HepG2 (cell line): ENCODE measurements around the gene SFR1. TPM values are rescaled to one million over a fixed set of nuclear protein-coding genes. Genes with fewer than 3 reads are reported as not detected.

Source experiments
- ATAC-seq: fragments of 200-7000 bp; cut with Tn5 transposase; 3 replicates; pipeline ENCODE4 v1.9.1; 2020; ENCODE audit warnings: mild to moderate bottlenecking, moderate library complexity
- BruUV-seq: library from RNA; stranded (reverse); fragments of 400-500 nt; replicated peaks from 2 replicates; lab custom pipeline; 2021; lab: Mats Ljungman, UMichigan
- CTCF ChIA-PET: fragments of 300-600 bp; formaldehyde crosslinking; extraction: SDS; loops from one replicate; lab custom pipeline; 2021; ENCODE audit warnings: low total read pairs, inconsistent platforms, low intra/inter-chr PET ratio; lab: Yijun Ruan, JAX
- POLR2A ChIA-PET: fragments of 350-600 bp; sonication (Branson Sonifier 250); formaldehyde crosslinking; loops from one replicate; lab custom pipeline; 2020; ENCODE audit warnings: antibody characterized with exemption, inconsistent platforms; lab: Yijun Ruan, JAX
- DNase-seq: peaks from one replicate; pipeline ENCODE4 v3.0.0-alpha.2; 2015; ENCODE audit warnings: low spot score
- FAIRE-seq: peaks from 3 replicates; lab custom pipeline; 2011; peaks lifted over from hg19 to GRCh38; lab: Jason Lieb, UNC
- H2AFZ ChIP-seq: one replicate; pipeline ENCODE4 v1.6.1; 2011; ENCODE audit warnings: low read length, inconsistent platforms
- H3K27ac ChIP-seq: fragments of 300-600 bp; 3 replicates; pipeline ENCODE4 v1.8.0; 2011; ENCODE audit warnings: mixed run types, mild to moderate bottlenecking, mixed read lengths, low read length, inconsistent platforms; ENCODE audit not compliant: insufficient read depth; ENCODE audit errors: extremely low read length
- H3K27me3 ChIP-seq, 2 experiments: fragments of 200-600 bp in 1 of 2; 2 replicates in 1 of 2; 3 replicates in 1 of 2; pipeline versions ENCODE4 v1.6.0 to v1.8.0; 2011; ENCODE audit warnings: low read length in 2 of 2, mild to moderate bottlenecking in 2 of 2, moderate library complexity in 2 of 2, inconsistent platforms in 1 of 2; ENCODE audit not compliant: insufficient read depth in 2 of 2, control insufficient read depth in 1 of 2
- H3K36me3 ChIP-seq, 2 experiments: fragments of 200-600 bp in 1 of 2; replicated peaks in 1 of 2; 2 replicates in 1 of 2; 3 replicates in 1 of 2; pipeline versions ENCODE4 v1.5.1 to v1.8.0; 2011; ENCODE audit warnings: low read length in 2 of 2, inconsistent platforms in 1 of 2; ENCODE audit not compliant: insufficient read depth in 2 of 2, control insufficient read depth in 1 of 2
- H3K4me1 ChIP-seq: 2 replicates; pipeline ENCODE4 v1.5.1; 2012; ENCODE audit warnings: low read length, inconsistent platforms; ENCODE audit not compliant: insufficient read depth
- H3K4me2 ChIP-seq: 2 replicates; pipeline ENCODE4 v1.6.0; 2011; ENCODE audit warnings: low read depth, low read length, inconsistent platforms
- H3K4me3 ChIP-seq, 3 experiments: fragments of 200-600 bp in 1 of 3; sonication (generic), shearing (Covaris generic) in 1 of 3; replicated peaks in 1 of 3; 2 replicates each; pipeline ENCODE4 v1.5.1; 2011 to 2016; ENCODE audit warnings: low read length in 3 of 3, inconsistent platforms in 2 of 3, low read depth in 2 of 3, mild to moderate bottlenecking in 2 of 3, control low read depth in 1 of 3, mixed read lengths in 1 of 3; ENCODE audit not compliant: insufficient read depth in 1 of 3
- H3K79me2 ChIP-seq: one replicate; pipeline ENCODE4 v1.6.1; 2011; ENCODE audit warnings: low read length, inconsistent platforms; ENCODE audit not compliant: insufficient read depth
- H3K9ac ChIP-seq: 2 replicates; pipeline ENCODE4 v1.6.0; 2011; ENCODE audit warnings: mild to moderate bottlenecking, low read depth, low read length, inconsistent platforms; ENCODE audit not compliant: insufficient read depth
- H3K9me3 ChIP-seq: 2 replicates; pipeline ENCODE4 v1.5.1; 2012; ENCODE audit warnings: mild to moderate bottlenecking, low read length
- H4K20me1 ChIP-seq: 2 replicates; pipeline ENCODE4 v1.6.0; 2011; ENCODE audit warnings: inconsistent platforms, mild to moderate bottlenecking, low read length, moderate library complexity; ENCODE audit not compliant: insufficient read depth
- EP300 ChIP-seq, 3 experiments: sonication (generic) in 1 of 3; formaldehyde crosslinking in 1 of 3; IDR thresholded peaks; 2 replicates each; pipeline versions ENCODE4 v1.5.1 to v1.6.1; 2011 to 2020; ENCODE audit warnings: low read depth in 2 of 3, low read length in 2 of 3, borderline replicate concordance in 1 of 3, improper control_type of control experiment in 1 of 3, mild to moderate bottlenecking in 1 of 3, missing genetic modification reagents in 1 of 3, moderate library complexity in 1 of 3
- FOSL2 ChIP-seq: sonication (generic); formaldehyde crosslinking; IDR thresholded peaks from 2 replicates; pipeline ENCODE4 v1.4.0; 2020; ENCODE audit warnings: missing genetic modification reagents
- KLF11 ChIP-seq: IDR thresholded peaks from 2 replicates; pipeline ENCODE4 v1.6.1; 2016; ENCODE audit warnings: missing compliant biosample characterization
- NFYC ChIP-seq: IDR thresholded peaks from 2 replicates; pipeline ENCODE4 v1.6.1; 2016; ENCODE audit warnings: missing genetic modification reagents, missing compliant biosample characterization
- RERE ChIP-seq: IDR thresholded peaks from 2 replicates; pipeline ENCODE4 v1.6.1; 2016; ENCODE audit warnings: low read depth, missing genetic modification reagents, missing compliant biosample characterization
- SAP130 ChIP-seq: IDR thresholded peaks from 2 replicates; pipeline ENCODE4 v1.6.1; 2016; ENCODE audit warnings: low read depth
- WGBS: methylation state at CpG from one replicate; pipeline ENCODE4 v1.1.6; 2017; ENCODE audit warnings: low lambda C conversion rate; 5-methylcytosine and 5-hydroxymethylcytosine counted together
- in situ Hi-C: cut with HindIII; loops from 2 replicates; pipeline ENCODE4 v1.10.0; 2017; ENCODE audit warnings: low pct_unique_long_range_greater_than_20kb; ENCODE audit not compliant: extremely low pct_ligation_motif_present
- intact Hi-C: fragments of 100-400 bp; cut with micrococcal nuclease; formaldehyde crosslinking; loops from one replicate; pipeline ENCODE4 v1.10.0; 2022; ENCODE audit not compliant: unreplicated experiment
- polyA plus RNA-seq, 8 experiments: library from polyadenylated mRNA; depleted of rRNA in 3 of 8; stranded (reverse) in 7 of 8; unstranded in 1 of 8; fragments of >200 nt; fragmentation: Illumina TruSeq in 4 of 8; extraction: Trizol in 4 of 8; gene quantifications; 2 replicates each; pipeline versions ENCODE4 v1.2.1 to v1.2.3, GENCODE V29; 2011 to 2016; ENCODE audit warnings: low read depth in 4 of 8, missing spikeins in 1 of 8, mixed read lengths in 1 of 8; ENCODE audit not compliant: insufficient read depth in 1 of 8
- total RNA-seq, 5 experiments: library from RNA; depleted of rRNA; stranded (reverse); fragments of >200 nt; fragmentation: Illumina TruSeq; extraction: Trizol; gene quantifications; 2 replicates each; pipeline ENCODE4 v1.2.3, GENCODE V29; 2016; ENCODE audit warnings: low read depth in 1 of 5

SFR1 gene
- total and polyA plus RNA-seq, 2 of the 13 experiments (the other 11 are each of a cell fraction or from before 2014, with no cell fraction given), result 2.2 to 6.1 TPM

GRCh38 chr10:104109908-104110662, 11.9 kb upstream of the SFR1 start:
- H3K27me3 ChIP-seq, result no peaks in the 10 kb centered on the region
- TF ChIP-seq KLF11 (CRISPR knock-in tag), result 0 out of 2 replicates have a peak, but pooled peaks have one; percentile 7
- TF ChIP-seq FOSL2, result peak; percentile 35; the same call in 1 of the 2 replicates
- TF ChIP-seq NFYC (CRISPR knock-in tag), result no peak
- 0 out of 2 replicates have a peak, but pooled peaks have one; percentile 8 for TF ChIP-seq SAP130 (CRISPR knock-in tag)
- TF ChIP-seq EP300 (IDR thresholded peaks at IDR 0.05; ENCODE audit: low read depth in 2 of 2, low read length in 2 of 2), result peak in 1 of 2 experiments; percentile 35; a peak in 1 of 4 replicates
- no peak for TF ChIP-seq EP300 (CRISPR knock-in tag; IDR thresholded peaks at IDR 0.05; ENCODE audit: borderline replicate concordance)
- H4K20me1 ChIP-seq, result no peaks in the 10 kb centered on the region
- no peak overlapping the region for H3K4me2 ChIP-seq
- H3K4me3 ChIP-seq, result no peak overlapping the region
- CTCF ChIA-PET, result no interaction called here
- peaks cover 12% of the 10 kb centered on the region for H3K4me1 ChIP-seq
- intact Hi-C loops (no loop called here), in situ Hi-C loops (no loop called here)
- BruUV-seq, result no TSS peak
- no peaks in the 10 kb centered on the region for H3K36me3 ChIP-seq
- 5% methylated on average over 3 of the region's 3 CpGs for WGBS
- no peaks in the 10 kb centered on the region for H3K9me3 ChIP-seq
- no peak overlapping the region for H3K9ac ChIP-seq
- no peaks in the 10 kb centered on the region for H3K79me2 ChIP-seq
- FAIRE-seq (peak; percentile 23), DNase-seq (peak; percentile 35), ATAC-seq (peak; percentile 55; the same call in 2 of the 3 replicates)
- no peak overlapping the region for H2AFZ ChIP-seq
- H3K27ac ChIP-seq, result no peak overlapping the region
- POLR2A ChIA-PET, result interaction anchor here (1.6 kb wide), 1 partner anchor 11 kb away, joined by 16 read pairs; the partner anchor contains the start of gene SFR1

- in situ Hi-C loops, result no loop called here
- no peaks in the 10 kb centered on the region for H3K36me3 ChIP-seq
- ChIA-PET CTCF (no interaction called here), POLR2A (no interaction called here)
- H3K27ac ChIP-seq, result no peak overlapping the region
- WGBS, result 10% methylated on average over 1 of the region's 1 CpG
- peaks cover 12% of the 10 kb centered on the region for H3K4me1 ChIP-seq
- no TSS peak for BruUV-seq
- DNase-seq, result no peak
- no peak overlapping the region for H2AFZ ChIP-seq
- no peaks in the 10 kb centered on the region for H3K79me2 ChIP-seq
- intact Hi-C loops, result no loop called here
- no peak overlapping the region for H3K4me3 ChIP-seq
- ATAC-seq, result no peak
- H4K20me1 ChIP-seq, result no peaks in the 10 kb centered on the region
- no peaks in the 10 kb centered on the region for H3K9me3 ChIP-seq
- H3K9ac ChIP-seq, result no peak overlapping the region
- H3K4me2 ChIP-seq, result no peak overlapping the region
- H3K27me3 ChIP-seq, result 0 out of 5 replicates have a peak, but pooled peaks cover 0 to 2% of the 10 kb centered on the region in 2 experiments
- no peak for FAIRE-seq
- TF ChIP-seq RERE, result no peak
Measured at GRCh38 chr10:104113376-104113956, 8.5 kb upstream of the SFR1 start.
